ENCODE data around the gene CHD9.

CHD9 gene

DNA sequence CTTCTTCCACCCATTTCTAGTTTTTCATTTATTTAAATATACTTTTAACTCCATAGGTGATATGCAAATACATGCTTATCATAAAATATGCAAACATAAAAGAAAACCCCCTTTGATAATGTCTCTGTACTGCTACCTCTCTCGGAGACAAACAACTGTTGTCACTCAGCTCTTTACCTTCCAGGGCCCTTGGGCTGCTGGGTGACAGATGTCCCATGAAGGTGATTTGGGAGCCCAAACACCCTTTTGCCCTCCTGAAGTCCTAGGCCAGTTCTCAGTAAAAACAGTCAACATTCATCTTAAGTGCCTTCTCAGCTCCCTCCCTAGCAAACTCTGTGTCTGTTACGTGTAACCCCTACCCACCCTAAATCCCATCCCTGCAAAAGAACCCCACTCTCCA, 37.5 kb downstream of the CHD9 start:
- DNase-seq (ENCODE audit: insufficient read length) (no peak), FAIRE-seq (no peak)
- TF ChIP-seq POLR2AphosphoS5 (IDR thresholded peaks at IDR 0.05; ENCODE audit: low read depth, low read length), result no peak
- TF ChIP-seq TAF1 (IDR thresholded peaks at IDR 0.05; ENCODE audit: borderline replicate concordance, low read depth, low read length), result no peak
- TF ChIP-seq POLR2A (IDR thresholded peaks at IDR 0.05; ENCODE audit: low read depth, low read length), result no peak

DNA sequence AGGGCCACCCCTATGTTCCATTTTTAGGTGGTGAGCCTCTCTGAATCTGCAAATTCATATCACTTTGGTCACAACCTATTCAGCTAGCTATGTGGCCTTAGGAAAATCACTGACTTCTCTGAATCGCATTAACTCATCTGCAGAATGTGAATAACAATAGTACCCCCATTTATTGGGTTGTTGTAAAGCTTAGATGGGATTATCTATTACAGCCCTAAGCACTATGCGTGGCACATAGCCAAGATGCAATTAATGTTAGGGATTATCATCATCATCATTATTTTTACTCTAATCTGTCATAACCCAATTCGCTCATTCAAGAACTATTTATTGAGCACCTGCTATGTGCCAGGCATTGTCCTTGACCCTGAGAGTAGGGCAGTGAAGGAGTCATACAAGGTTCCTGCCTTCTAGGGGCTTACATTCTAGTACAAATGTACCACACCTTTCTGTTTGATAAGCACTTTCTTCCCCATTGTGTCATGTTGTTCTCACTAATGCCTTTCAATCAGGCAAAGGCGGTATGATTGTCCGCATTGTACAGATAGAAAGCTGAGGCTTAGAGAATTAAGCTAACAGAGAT, 38.5 kb downstream of the CHD9 start:
- DNase-seq (ENCODE audit: insufficient read length) (no peak), FAIRE-seq (no peak)
- no peak for TF ChIP-seq POLR2AphosphoS5 (IDR thresholded peaks at IDR 0.05; ENCODE audit: low read depth, low read length)
- no peak for TF ChIP-seq POLR2A (IDR thresholded peaks at IDR 0.05; ENCODE audit: low read depth, low read length)
- TF ChIP-seq TAF1 (IDR thresholded peaks at IDR 0.05; ENCODE audit: borderline replicate concordance, low read depth, low read length), result no peak

DNA sequence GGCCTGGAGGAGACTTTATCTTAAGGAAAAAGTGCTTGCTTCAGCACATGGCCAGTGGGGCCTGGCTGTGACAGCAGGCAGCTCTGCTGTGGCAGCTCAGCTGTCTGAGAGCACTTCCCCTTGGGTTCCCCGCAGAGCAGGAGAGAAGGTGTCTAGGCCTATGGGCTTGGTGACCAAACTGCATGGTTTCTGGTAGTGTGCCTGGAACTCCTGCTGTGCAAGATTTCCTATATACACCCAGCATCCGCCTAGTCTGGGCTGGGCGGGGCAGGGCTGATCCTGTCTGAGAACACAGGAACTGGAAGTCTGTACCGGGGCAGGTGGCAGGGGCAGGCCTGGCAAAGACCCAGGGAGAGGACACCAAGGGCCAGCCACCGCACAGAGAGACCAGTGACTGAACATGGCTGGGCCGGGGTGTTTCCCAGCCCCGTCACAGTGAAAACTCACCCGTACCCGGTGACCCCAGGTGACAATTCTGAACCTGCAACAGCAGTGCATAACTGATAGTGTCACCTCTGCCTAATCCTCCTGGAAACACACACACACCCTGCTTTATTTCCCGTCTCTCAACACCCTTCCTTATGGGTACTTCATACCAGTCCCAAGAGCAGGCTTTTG, 39.3 kb downstream of the CHD9 start:
- FAIRE-seq (peak; percentile 83), DNase-seq (ENCODE audit: insufficient read length) (no peak)
- TF ChIP-seq POLR2A (IDR thresholded peaks at IDR 0.05; ENCODE audit: low read depth, low read length), result peak; percentile 36; the same call in 1 of the 2 replicates
- no peak for TF ChIP-seq TAF1 (IDR thresholded peaks at IDR 0.05; ENCODE audit: borderline replicate concordance, low read depth, low read length)

DNA sequence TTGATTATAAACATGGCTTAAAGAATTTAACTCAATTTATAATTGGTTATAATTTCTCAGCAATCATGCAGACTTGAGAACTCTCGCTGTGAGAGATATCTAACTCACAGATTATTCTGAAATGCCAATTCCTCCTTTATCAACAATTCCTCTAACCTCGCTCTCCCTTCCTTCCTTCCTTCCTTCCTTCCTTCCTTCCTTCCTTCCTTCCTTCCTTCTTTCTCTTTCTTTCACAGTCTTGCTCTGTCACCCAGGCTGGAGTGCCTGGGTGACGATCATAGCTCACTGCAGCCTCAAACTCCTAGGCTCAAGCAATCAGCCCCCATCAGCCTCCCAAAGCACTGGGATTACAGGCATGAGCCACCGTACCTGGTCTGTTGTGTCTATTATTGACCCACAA, 42.4 kb downstream of the CHD9 start:
- FAIRE-seq (no peak), DNase-seq (ENCODE audit: insufficient read length) (no peak)
- TF ChIP-seq POLR2AphosphoS5 (IDR thresholded peaks at IDR 0.05; ENCODE audit: low read depth, low read length), result no peak

DNA sequence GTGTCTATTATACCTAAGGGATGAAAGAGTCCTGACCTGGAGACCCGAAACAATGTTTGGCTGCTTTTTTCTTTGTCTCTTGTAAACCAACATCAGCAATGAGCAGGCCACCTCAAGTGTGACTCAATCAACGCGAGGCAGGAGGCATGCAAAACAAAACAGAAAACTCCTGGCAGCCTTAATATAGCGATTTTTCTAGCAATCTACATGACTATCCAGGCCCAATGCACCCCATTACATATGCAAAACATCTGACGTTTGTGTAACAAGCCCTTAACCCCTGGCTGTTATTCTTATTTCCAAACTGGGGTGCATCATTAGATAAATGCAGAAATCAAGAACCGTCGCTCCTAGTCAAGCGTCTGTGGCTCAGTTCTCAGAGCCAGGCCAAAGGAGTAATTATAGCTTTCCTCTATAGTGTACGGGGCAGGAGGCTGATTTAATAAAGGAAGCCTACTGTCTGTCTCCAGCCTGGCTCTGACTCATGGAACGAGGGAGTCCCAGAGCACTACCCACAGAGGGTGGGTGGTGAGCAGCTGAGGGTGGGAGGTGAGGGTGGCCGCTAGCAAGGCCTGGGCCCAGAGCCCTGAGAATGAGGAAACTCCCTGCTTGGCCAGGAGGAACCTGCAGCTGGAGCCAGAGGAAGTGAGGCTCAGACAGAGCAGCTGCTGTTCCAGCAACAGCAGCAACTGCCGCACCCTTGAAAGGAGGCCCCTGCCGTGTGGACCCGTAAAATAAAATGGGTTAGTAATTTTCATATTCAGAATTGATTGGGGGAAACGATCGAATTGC, 43.9 kb downstream of the CHD9 start:
- DNase-seq (ENCODE audit: insufficient read length), result peak; percentile 36
- FAIRE-seq, result no peak
- TF ChIP-seq POLR2AphosphoS5 (IDR thresholded peaks at IDR 0.05; ENCODE audit: low read depth, low read length), result peak; percentile 79
- no peak for TF ChIP-seq TAF1 (IDR thresholded peaks at IDR 0.05; ENCODE audit: borderline replicate concordance, low read depth, low read length)
- peak; percentile 67 for TF ChIP-seq POLR2A (IDR thresholded peaks at IDR 0.05; ENCODE audit: low read depth, low read length)

DNA sequence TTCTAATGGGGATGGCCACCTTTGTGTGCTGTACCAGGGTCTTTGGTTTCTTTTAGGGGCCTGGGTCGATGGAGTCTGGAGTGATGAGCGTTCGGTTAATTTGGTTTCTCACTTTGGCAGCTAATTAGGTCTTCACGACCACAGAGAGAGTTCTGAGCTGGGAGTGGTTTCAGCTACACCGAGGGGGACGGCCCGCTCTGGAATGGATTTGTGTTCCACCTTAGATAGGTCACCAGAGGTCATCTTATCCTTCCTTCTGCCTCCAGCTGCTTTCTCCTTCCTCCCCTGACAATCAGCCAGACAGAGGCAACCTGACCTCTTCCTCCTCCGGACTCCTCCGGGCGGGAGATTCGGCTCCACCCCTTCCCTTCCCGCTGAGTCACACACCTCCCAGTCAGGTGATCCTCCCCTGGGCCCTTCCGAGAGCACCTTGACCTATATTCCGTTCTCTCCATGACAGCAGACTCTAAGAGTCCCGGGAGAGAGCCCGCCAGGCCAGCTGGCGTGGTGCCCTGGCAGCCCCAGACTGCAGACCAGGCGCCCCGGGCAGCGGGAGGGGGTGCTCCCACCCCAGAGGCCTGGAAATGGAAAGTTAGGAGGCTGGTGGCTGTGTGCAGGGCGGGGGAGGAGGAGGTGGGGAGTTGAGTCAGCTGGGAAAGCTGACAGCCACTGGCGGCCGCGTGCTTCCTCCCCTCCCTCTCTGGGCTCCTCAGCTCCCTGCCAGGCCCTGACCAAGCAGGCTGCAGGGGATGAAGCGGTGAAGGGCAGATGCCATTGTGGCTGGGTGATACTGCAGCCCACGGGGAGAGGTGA, 44.7 kb downstream of the CHD9 start:
- peak; percentile 57; the same call in 1 of the 2 replicates for TF ChIP-seq POLR2A (IDR thresholded peaks at IDR 0.05; ENCODE audit: low read depth, low read length)
- TF ChIP-seq POLR2AphosphoS5 (IDR thresholded peaks at IDR 0.05; ENCODE audit: low read depth, low read length), result no peak; the same call in 1 of the 2 replicates
- 0 out of 2 replicates have a peak, but pooled peaks have one; percentile 19 for TF ChIP-seq TAF1 (IDR thresholded peaks at IDR 0.05; ENCODE audit: borderline replicate concordance, low read depth, low read length)
- FAIRE-seq, result peak; percentile 87
- peak; percentile 38 for DNase-seq (ENCODE audit: insufficient read length)

DNA sequence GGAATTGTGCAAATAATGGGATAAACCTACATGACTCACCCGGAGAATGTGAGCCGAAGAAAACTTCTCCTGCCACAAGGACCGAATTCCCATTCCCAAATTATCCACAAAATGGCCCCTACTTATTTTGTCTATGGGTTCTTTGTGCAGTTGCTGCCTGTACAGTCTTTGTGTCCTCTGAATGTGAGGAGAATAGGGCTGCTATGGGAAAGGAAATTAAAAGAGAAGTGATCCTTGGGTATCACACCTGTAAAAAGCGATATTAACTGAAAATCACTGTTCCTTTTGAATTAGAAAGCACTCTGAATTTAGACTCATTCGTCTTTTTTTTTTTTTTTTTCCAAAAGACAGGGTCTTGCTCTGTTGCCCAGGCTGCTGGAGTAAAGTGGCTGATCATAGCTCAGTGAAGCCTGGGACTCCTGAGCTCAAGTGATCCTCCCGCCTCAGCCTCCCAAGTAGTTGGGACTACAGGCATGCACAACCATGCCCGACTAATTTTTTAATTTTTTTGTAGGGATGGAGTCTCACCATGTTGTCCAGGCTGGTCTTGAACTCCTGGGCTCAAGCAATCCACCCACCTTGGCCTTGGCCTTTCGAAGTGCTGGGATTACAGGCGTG, 45.4 kb downstream of the CHD9 start:
- DNase-seq (ENCODE audit: insufficient read length) (no peak), FAIRE-seq (no peak)
- no peak for TF ChIP-seq POLR2AphosphoS5 (IDR thresholded peaks at IDR 0.05; ENCODE audit: low read depth, low read length)

DNA sequence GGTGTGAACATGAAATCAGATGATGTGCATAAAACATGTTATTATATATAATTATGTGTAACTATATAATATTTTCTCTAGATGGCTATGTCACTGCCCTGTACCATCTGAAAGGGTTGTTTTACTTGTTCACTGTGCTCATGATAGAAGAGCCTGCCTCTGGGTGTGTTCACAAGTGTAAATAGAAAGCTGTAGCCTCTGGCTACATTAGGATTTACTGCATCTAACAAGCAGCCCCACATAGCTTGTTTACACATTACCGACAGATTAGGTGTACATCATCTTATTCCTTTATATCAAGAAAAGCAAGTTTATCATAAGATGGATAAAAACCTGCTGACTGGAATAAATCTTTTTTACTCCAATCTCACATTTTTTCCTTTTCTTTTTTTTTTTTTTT, 46.1 kb downstream of the CHD9 start:
- FAIRE-seq (no peak), DNase-seq (ENCODE audit: insufficient read length) (no peak)
- TF ChIP-seq TAF1 (IDR thresholded peaks at IDR 0.05; ENCODE audit: borderline replicate concordance, low read depth, low read length) (no peak), POLR2A (IDR thresholded peaks at IDR 0.05; ENCODE audit: low read depth, low read length) (no peak), POLR2AphosphoS5 (IDR thresholded peaks at IDR 0.05; ENCODE audit: low read depth, low read length) (no peak)

DNA sequence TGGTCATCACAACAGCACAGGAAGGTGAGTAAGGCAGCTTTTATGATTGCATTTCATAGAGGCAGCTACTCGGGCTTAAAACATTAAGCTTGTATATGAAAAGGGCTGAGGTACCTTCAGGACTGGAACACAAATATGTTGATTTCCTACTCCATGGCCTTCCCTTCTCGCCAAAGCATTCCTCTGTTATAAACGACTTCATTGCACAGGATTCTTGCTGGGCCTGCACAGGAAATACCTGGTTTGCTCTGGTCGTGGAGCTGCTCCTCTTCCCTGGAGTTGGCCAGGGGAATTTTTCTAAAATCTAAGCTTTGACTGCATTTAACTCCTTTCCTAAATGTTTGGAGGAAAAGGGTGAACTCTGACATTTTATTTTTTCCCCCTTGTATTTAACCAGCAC, 49.0 kb downstream of the CHD9 start:
- FAIRE-seq (no peak), DNase-seq (ENCODE audit: insufficient read length) (no peak)
- TF ChIP-seq POLR2A (IDR thresholded peaks at IDR 0.05; ENCODE audit: low read depth, low read length), result no peak
- no peak for TF ChIP-seq TAF1 (IDR thresholded peaks at IDR 0.05; ENCODE audit: borderline replicate concordance, low read depth, low read length)
- no peak for TF ChIP-seq POLR2AphosphoS5 (IDR thresholded peaks at IDR 0.05; ENCODE audit: low read depth, low read length)

DNA sequence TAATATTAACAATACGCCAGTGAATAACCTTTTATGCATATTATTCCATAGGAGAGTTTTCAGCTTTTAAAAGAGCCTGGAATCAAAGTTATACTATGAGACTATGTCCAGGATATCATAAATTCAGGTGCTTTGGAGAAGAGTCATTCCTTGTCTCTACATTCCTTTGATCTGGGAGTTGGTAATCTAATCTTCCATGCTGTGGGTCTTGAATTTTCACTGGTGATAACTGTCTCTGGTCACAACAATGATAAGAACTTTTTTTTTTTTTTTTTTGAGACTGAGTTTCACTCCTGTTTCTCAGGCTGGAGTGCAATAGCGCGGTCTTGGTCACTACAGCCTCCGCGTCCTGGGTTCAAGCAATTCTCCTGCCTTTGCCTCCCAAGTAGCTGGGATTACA, 50.8 kb downstream of the CHD9 start:
- no peak for DNase-seq (ENCODE audit: insufficient read length)
- no peak for FAIRE-seq
- TF ChIP-seq TAF1 (IDR thresholded peaks at IDR 0.05; ENCODE audit: borderline replicate concordance, low read depth, low read length) (no peak), POLR2AphosphoS5 (IDR thresholded peaks at IDR 0.05; ENCODE audit: low read depth, low read length) (no peak)

DNA sequence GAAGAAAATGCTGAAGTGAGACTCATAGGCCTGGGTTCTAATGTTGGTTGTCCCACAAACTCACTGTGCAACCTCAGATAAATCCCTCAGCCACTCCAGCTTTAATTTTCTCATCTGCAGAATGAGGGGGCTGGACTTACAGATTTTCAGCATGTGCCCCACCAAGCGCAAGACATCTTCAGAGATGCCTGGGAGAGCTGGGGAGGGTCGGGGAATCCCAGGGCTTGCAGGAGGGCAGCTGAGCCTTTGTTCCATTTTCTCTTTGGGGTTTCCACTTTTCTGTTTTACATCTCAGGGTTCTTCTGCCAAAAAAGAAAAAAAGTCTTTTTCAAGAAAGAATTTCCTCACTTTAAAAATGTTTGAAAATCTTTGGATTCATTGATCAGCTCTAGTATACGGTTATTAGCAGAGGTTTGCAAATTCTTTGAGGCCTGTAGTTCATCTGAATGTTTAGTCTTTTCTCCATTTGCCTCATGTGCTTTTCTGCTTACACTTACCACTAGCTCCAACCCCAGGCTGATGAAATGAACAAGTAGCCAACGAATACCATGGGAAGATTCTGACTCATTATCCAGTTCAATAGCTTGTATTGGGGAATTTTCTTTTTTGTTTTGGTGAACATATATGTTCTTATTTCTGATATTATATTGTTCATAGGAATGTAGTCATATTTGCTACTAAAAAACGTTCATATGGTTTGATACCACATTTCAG, 56.4 kb downstream of the CHD9 start:
- DNase-seq (ENCODE audit: insufficient read length) (peak; percentile 38), FAIRE-seq (peak; percentile 64)
- no peak for TF ChIP-seq POLR2A (IDR thresholded peaks at IDR 0.05; ENCODE audit: low read depth, low read length)
- TF ChIP-seq POLR2AphosphoS5 (IDR thresholded peaks at IDR 0.05; ENCODE audit: low read depth, low read length), result no peak
